ENCODE measurements around the gene BPIFB4. TPM values are rescaled to one million over a fixed set of nuclear protein-coding genes. Genes with fewer than 3 reads are reported as not detected.
"Not testable (repeated sequence)": the region's sequence is repeated elsewhere in the genome, so short reads cannot be mapped to it uniquely, and the experiment has no call there.

Gene BPIFB4
- total RNA-seq, 2 donors from 2014 or later: not detected

DNA sequence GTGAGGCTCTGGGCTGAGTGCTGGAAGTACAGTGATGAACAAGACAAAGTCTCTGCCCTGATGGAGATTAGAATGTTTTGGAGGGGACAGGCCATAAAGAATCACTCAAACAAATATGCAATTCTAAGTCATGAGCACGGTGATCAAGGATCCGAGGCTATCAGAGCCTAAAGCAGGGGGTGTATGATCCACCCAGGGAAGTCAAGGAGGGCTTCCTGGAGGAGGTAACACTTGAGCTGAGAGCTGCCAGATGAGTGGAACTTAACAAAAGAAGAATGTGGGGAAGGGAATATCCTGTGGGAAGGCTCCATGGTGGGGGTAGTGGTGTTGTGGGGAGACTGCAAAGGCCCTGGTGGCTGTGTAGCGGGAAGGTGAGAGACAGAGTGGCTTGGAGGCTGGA is 12.2 kb downstream of the BPIFB4 start:
- Mint-ChIP-seq H3K9me3 (peaks cover 4% of the 10 kb centered on the region), H3K4me1 (no peaks in the 10 kb centered on the region), H3K27ac (no peak overlapping the region), H3K4me3 (no peak overlapping the region), H3K36me3 (ENCODE audit: low read depth) (no peaks in the 10 kb centered on the region), H3K27me3 (no peaks in the 10 kb centered on the region)
- no peak for ATAC-seq (replicated peaks)

GRCh38 chr20:33092361-33092760 is 12.9 kb downstream of the BPIFB4 start:
- no peak for ATAC-seq (replicated peaks)
- H3K4me1 Mint-ChIP-seq: no peaks in the 10 kb centered on the region
- peaks cover 4% of the 10 kb centered on the region for H3K9me3 Mint-ChIP-seq
- no peak overlapping the region for H3K4me3 Mint-ChIP-seq
- no peaks in the 10 kb centered on the region for H3K27me3 Mint-ChIP-seq
- no peak overlapping the region for H3K27ac Mint-ChIP-seq
- no peaks in the 10 kb centered on the region for H3K36me3 Mint-ChIP-seq (ENCODE audit: low read depth)

GRCh38 chr20:33093074-33093473 is 13.6 kb downstream of the BPIFB4 start:
- no peaks in the 10 kb centered on the region for H3K27me3 Mint-ChIP-seq
- no peaks in the 10 kb centered on the region for H3K36me3 Mint-ChIP-seq (ENCODE audit: low read depth)
- no peak for ATAC-seq (replicated peaks)
- H3K27ac Mint-ChIP-seq: no peak overlapping the region
- H3K4me1 Mint-ChIP-seq: no peaks in the 10 kb centered on the region
- H3K9me3 Mint-ChIP-seq: peaks cover 4% of the 10 kb centered on the region
- no peak overlapping the region for H3K4me3 Mint-ChIP-seq

DNA sequence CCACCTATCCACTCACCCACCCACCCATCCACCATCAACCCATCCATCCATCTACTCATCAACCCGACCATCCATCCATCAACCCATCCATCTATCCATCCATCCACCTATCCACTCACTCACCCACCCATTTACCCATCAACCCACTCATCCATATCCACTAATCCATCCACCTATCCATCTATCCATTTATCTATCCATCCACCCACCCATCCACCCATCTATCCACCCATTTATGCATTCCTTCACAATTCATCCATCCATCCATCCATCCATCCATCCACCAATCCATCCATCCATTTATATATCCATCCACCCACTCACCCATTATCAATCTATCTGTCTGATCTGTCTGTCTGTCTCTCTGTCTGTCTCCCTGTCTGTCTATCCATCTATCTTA is 14.1 kb downstream of the BPIFB4 start:
- H3K27ac Mint-ChIP-seq: no peak overlapping the region
- ATAC-seq (replicated peaks): no peak
- H3K9me3 Mint-ChIP-seq: peaks cover 4% of the 10 kb centered on the region
- no peak overlapping the region for H3K4me3 Mint-ChIP-seq
- no peaks in the 10 kb centered on the region for H3K4me1 Mint-ChIP-seq
- no peaks in the 10 kb centered on the region for H3K27me3 Mint-ChIP-seq
- H3K36me3 Mint-ChIP-seq (ENCODE audit: low read depth): no peaks in the 10 kb centered on the region

- no peaks in the 10 kb centered on the region for H3K36me3 Mint-ChIP-seq (ENCODE audit: low read depth)
- H3K4me3 Mint-ChIP-seq: no peak overlapping the region
- H3K4me1 Mint-ChIP-seq: no peaks in the 10 kb centered on the region
- no peaks in the 10 kb centered on the region for H3K27me3 Mint-ChIP-seq
- ATAC-seq (replicated peaks): no peak
- H3K27ac Mint-ChIP-seq: no peak overlapping the region
- peaks cover 4% of the 10 kb centered on the region for H3K9me3 Mint-ChIP-seq
Measured at GRCh38 chr20:33095249-33095648, 15.8 kb downstream of the BPIFB4 start.

DNA sequence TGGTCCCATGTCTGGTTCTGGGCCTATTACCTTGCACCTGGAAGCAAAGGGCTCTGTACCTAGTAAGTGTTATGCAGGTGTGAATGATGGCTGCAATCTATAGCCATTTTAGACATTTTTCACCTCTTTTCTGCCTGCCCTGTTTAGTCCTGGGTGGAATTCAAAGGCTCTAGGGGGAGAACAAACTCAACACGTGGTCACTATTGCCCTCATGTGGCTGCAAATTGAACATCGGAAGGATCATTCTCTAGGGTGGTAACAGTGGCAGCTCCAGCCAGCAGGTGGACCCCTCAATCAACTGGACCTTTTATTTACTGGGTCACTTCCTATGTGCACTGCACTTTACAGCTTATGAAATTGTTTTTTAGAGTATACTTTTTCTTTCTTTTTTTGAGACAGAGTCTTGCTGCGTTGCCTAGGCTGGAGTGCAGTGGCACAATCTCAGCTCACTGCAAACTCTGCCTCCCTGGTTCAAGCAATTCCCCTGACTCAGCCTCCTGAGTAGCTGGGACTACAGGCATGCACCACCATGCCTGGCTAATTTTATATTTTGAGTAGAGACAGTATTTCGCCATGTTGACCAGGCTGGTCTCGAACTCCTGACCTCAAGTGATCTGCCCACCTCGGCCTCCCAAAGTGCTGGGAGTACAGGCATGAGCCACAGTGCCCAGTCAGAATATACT is 16.6 kb downstream of the BPIFB4 start:
- not testable (repeated sequence) for H3K27me3 Mint-ChIP-seq; H3K9me3 Mint-ChIP-seq; H3K4me1 Mint-ChIP-seq; H3K36me3 Mint-ChIP-seq (ENCODE audit: low read depth); H3K4me3 Mint-ChIP-seq; H3K27ac Mint-ChIP-seq
- peak; percentile 56 for ATAC-seq (replicated peaks)

DNA sequence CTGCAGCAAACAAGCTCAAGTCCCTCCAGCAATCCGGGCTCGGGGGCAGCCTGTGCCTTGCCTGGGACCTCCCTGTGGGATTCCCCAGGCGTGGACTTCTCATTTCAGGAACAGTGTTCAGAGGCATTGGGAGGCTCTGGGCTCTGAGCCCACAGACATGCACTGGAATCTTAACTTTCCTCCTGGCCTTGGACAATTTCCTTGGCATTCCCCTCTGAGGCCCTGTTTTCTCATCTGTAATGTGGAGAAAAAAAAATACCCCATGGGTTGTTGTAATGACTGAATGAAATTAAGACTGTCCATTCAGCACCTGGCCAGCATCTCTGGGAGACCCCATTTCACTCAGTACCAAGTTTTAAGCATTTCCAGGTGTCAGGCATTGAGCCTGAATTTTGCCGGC is 17.6 kb downstream of the BPIFB4 start:
- Mint-ChIP-seq H3K27ac (no peak overlapping the region), H3K27me3 (no peaks in the 10 kb centered on the region), H3K36me3 (ENCODE audit: low read depth) (no peaks in the 10 kb centered on the region), H3K4me3 (no peak overlapping the region), H3K9me3 (peaks cover 4% of the 10 kb centered on the region), H3K4me1 (no peaks in the 10 kb centered on the region)
- no peak for ATAC-seq (replicated peaks)

GRCh38 chr20:33099843-33100538 is 20.5 kb downstream of the BPIFB4 start:
- Mint-ChIP-seq H3K4me1 (no peaks in the 10 kb centered on the region), H3K36me3 (ENCODE audit: low read depth) (no peaks in the 10 kb centered on the region), H3K27me3 (no peaks in the 10 kb centered on the region), H3K4me3 (no peak overlapping the region), H3K9me3 (no peaks in the 10 kb centered on the region), H3K27ac (no peak overlapping the region)
- ATAC-seq (replicated peaks): no peak

DNA sequence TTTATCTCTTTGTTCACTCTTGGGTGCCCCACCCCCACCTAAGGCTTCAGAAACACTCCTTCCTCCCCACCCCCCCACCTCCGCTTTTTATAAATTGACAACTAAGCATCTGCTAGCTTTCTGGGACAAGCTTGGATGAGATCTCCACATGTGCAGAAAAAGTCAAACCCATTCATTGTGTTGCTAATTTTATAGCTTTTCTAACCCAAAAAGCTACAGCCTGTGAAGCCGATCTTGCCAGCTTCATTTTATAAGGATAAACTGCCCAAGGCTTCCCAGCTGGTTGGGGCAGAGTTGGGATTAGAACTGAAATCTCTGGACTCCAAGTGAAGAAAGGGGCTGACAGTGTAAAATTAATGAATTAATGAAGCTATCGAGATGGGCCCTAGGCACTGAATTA is 24.1 kb downstream of the BPIFB4 start:
- Mint-ChIP-seq H3K4me3 (no peak overlapping the region), H3K27ac (no peak overlapping the region), H3K27me3 (no peaks in the 10 kb centered on the region), H3K36me3 (ENCODE audit: low read depth) (no peaks in the 10 kb centered on the region), H3K4me1 (no peaks in the 10 kb centered on the region), H3K9me3 (no peaks in the 10 kb centered on the region)
- no peak for ATAC-seq (replicated peaks)

DNA sequence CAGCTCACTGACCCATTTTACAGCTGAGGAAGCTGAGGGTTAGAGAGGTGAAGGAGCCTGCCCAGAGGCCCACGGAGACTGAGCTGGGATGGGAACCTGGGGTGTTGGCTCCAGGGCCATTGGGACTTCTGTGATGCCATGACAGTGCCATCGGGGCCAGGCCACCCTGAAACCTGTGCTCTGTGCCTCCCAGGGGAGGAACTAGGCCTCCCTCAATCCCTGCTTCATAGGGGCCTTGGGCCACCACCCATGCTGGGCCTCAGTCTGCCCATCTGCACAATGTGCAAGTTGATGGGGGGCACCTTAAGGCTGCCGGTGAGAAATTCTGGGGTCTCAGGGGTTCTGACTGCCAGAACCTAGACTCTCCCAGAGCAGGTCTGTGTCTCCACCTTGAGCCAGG is 24.9 kb downstream of the BPIFB4 start:
- ATAC-seq (replicated peaks): no peak
- Mint-ChIP-seq H3K4me3 (no peak overlapping the region), H3K4me1 (no peaks in the 10 kb centered on the region), H3K27ac (no peak overlapping the region), H3K36me3 (ENCODE audit: low read depth) (no peaks in the 10 kb centered on the region), H3K9me3 (no peaks in the 10 kb centered on the region), H3K27me3 (no peaks in the 10 kb centered on the region)

DNA sequence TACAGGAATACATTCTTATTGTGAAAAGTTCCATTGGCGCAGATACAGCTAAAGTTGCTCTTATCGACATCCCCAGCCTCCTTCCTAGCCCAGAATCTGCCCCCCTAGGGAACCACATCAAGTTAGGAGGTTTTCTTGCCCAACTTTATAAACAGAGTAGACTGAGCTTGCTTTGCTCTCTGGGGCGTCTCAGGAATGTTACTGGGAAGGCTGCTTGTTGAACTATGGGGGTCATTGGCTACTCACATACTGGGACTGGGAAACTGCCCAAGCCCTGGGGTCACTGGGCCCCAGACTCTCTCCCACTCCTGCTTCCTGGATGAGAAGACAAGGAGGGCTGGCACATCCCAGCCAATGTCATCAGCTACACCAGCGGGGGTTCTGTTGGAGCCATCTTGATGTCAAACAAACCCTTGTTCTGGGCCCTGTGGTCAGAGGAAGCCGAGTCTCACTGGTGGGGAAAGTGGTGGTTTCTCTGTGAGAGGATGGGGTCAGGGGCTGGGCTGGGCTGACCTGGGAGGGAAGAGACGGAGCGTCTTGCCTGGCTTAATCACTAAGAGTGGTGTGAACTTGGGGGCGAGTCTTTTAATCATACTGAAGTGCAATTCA is 26.0 kb downstream of the BPIFB4 start:
- ATAC-seq (replicated peaks): no peak
- Mint-ChIP-seq H3K36me3 (ENCODE audit: low read depth) (no peaks in the 10 kb centered on the region), H3K4me1 (no peaks in the 10 kb centered on the region), H3K9me3 (no peaks in the 10 kb centered on the region), H3K4me3 (no peak overlapping the region), H3K27me3 (no peaks in the 10 kb centered on the region), H3K27ac (no peak overlapping the region)

GRCh38 chr20:33106058-33106620 is 26.7 kb downstream of the BPIFB4 start:
- H3K9me3 Mint-ChIP-seq; H3K27me3 Mint-ChIP-seq; ATAC-seq (replicated peaks); H3K4me3 Mint-ChIP-seq; H3K36me3 Mint-ChIP-seq (ENCODE audit: low read depth); H3K4me1 Mint-ChIP-seq; H3K27ac Mint-ChIP-seq: not testable (repeated sequence)

DNA sequence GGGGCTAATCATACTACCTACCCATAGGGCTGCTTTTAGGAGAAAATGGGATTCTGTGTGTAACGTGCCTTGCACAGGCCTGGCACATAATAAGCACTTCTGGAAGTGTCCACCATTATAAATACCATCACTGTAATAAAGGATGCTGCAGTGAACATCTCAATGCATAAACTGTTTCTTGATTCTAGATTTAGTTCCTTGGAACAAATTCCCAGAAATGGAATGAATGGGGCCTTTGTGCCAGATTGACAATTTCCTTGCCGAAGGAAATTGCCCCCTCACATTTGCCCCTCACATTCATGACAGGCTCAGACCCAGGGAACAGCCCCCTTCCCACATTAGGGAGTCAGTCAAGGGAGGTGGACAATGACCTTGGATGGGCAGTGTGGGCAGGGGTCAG is 29.2 kb downstream of the BPIFB4 start:
- Mint-ChIP-seq H3K27ac (no peak overlapping the region), H3K9me3 (no peaks in the 10 kb centered on the region), H3K27me3 (no peaks in the 10 kb centered on the region), H3K4me1 (no peaks in the 10 kb centered on the region), H3K4me3 (no peak overlapping the region), H3K36me3 (ENCODE audit: low read depth) (no peaks in the 10 kb centered on the region)
- no peak for ATAC-seq (replicated peaks)

GRCh38 chr20:33110147-33110825 is 30.8 kb downstream of the BPIFB4 start:
- Mint-ChIP-seq H3K9me3 (no peaks in the 10 kb centered on the region), H3K27me3 (no peaks in the 10 kb centered on the region), H3K27ac (no peak overlapping the region), H3K4me3 (no peak overlapping the region), H3K36me3 (ENCODE audit: low read depth) (no peaks in the 10 kb centered on the region), H3K4me1 (no peaks in the 10 kb centered on the region)
- ATAC-seq (replicated peaks): no peak

Data from activated T-helper 17 cell treated with anti-CD3 and anti-CD28 coated beads, Interleukin-2, amount 50 U/mL, for 72 hours (primary cell).